IMR-90 (cell line): ENCODE measurements around the gene LSM2.

ENCODE experiments used
- CHD1 ChIP-seq: IDR thresholded peaks from 2 replicates; pipeline ENCODE4 v1.6.1; 2012; ENCODE audit warnings: low read depth, low read length, improper control_type of control experiment
- FOS ChIP-seq: fragments of 150-350 bp; IDR thresholded peaks from 2 replicates; pipeline ENCODE4 v1.6.1; 2016; ENCODE audit warnings: low read depth, low read length
- MAZ ChIP-seq: IDR thresholded peaks from 2 replicates; pipeline ENCODE4 v1.6.1; 2012; ENCODE audit warnings: low read depth, mild to moderate bottlenecking, low read length, improper control_type of control experiment, moderate library complexity, borderline replicate concordance
- POLR2A ChIP-seq: IDR thresholded peaks from 2 replicates; pipeline ENCODE4 v1.6.1; 2012; ENCODE audit warnings: mild to moderate bottlenecking, low read depth, low read length
- RAD21 ChIP-seq: IDR thresholded peaks from 2 replicates; pipeline ENCODE4 v1.6.1; 2012; ENCODE audit warnings: low read length, improper control_type of control experiment
- SMC3 ChIP-seq: fragments of 150-350 bp; IDR thresholded peaks from 2 replicates; pipeline ENCODE4 v1.6.1; 2016; ENCODE audit warnings: low read depth, mild to moderate bottlenecking, antibody characterized with exemption, low read length, moderate library complexity
- TF ChIP-seq, protein P1 (sequence below): conservative IDR thresholded peaks from 2 replicates; pipeline ENCODE4 v1.5.1; 2012; ENCODE audit warnings: mild to moderate bottlenecking, low read depth, low read length, improper control_type of control experiment
- TF ChIP-seq, protein P2 (sequence below): fragments of 150-350 bp; IDR thresholded peaks from 2 replicates; pipeline ENCODE4 v1.6.1; 2016; ENCODE audit warnings: low read depth, mild to moderate bottlenecking, low read length, moderate library complexity, borderline replicate concordance
- TF ChIP-seq, protein P3 (sequence below): fragments of 150-350 bp; IDR thresholded peaks from 2 replicates; pipeline ENCODE4 v1.6.1; 2017; ENCODE audit warnings: mild to moderate bottlenecking, antibody characterized with exemption, low read length, low read depth

DNA sequence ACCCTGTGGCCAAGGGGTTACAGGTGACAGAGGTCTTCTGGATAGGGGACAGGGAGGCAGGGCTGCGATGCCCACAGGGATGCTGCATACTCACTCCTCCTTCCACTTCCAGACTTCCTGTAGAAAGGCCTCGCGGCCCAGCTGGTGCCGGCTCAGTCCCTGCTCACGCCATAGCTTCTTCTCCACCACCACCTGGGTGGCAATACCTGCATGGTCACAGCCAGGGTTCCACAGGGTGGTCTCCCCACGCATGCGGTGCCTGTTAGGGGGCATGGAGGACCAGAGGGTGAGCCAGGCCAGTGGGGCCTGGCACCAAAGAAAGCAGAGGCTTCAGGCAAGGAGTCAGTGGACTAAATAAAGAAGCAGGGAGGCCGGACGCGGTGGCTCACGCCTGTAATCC, 21.3 kb downstream of the LSM2 start:
- TF ChIP-seq, protein P1, sequence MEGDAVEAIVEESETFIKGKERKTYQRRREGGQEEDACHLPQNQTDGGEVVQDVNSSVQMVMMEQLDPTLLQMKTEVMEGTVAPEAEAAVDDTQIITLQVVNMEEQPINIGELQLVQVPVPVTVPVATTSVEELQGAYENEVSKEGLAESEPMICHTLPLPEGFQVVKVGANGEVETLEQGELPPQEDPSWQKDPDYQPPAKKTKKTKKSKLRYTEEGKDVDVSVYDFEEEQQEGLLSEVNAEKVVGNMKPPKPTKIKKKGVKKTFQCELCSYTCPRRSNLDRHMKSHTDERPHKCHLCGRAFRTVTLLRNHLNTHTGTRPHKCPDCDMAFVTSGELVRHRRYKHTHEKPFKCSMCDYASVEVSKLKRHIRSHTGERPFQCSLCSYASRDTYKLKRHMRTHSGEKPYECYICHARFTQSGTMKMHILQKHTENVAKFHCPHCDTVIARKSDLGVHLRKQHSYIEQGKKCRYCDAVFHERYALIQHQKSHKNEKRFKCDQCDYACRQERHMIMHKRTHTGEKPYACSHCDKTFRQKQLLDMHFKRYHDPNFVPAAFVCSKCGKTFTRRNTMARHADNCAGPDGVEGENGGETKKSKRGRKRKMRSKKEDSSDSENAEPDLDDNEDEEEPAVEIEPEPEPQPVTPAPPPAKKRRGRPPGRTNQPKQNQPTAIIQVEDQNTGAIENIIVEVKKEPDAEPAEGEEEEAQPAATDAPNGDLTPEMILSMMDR = no peak
- TF ChIP-seq POLR2A (no peak), RAD21 (no peak), CHD1 (no peak), MAZ (no peak), FOS (no peak), SMC3 (no peak)
- TF ChIP-seq, protein P2, sequence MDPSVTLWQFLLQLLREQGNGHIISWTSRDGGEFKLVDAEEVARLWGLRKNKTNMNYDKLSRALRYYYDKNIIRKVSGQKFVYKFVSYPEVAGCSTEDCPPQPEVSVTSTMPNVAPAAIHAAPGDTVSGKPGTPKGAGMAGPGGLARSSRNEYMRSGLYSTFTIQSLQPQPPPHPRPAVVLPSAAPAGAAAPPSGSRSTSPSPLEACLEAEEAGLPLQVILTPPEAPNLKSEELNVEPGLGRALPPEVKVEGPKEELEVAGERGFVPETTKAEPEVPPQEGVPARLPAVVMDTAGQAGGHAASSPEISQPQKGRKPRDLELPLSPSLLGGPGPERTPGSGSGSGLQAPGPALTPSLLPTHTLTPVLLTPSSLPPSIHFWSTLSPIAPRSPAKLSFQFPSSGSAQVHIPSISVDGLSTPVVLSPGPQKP = no peak
- TF ChIP-seq, protein P3, sequence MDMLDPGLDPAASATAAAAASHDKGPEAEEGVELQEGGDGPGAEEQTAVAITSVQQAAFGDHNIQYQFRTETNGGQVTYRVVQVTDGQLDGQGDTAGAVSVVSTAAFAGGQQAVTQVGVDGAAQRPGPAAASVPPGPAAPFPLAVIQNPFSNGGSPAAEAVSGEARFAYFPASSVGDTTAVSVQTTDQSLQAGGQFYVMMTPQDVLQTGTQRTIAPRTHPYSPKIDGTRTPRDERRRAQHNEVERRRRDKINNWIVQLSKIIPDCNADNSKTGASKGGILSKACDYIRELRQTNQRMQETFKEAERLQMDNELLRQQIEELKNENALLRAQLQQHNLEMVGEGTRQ = no peak
